Right kidney (tissue), 1 donor: ENCODE data around the gene GALE.
"Not testable (repeated sequence)": the region's sequence is repeated elsewhere in the genome, so short reads cannot be mapped to it uniquely, and the experiment has no call there.

ENCODE experiments used
- DNase-seq: peaks from one replicate; pipeline ENCODE4 v3.0.0-alpha.2; 2016

Gene GALE

DNA sequence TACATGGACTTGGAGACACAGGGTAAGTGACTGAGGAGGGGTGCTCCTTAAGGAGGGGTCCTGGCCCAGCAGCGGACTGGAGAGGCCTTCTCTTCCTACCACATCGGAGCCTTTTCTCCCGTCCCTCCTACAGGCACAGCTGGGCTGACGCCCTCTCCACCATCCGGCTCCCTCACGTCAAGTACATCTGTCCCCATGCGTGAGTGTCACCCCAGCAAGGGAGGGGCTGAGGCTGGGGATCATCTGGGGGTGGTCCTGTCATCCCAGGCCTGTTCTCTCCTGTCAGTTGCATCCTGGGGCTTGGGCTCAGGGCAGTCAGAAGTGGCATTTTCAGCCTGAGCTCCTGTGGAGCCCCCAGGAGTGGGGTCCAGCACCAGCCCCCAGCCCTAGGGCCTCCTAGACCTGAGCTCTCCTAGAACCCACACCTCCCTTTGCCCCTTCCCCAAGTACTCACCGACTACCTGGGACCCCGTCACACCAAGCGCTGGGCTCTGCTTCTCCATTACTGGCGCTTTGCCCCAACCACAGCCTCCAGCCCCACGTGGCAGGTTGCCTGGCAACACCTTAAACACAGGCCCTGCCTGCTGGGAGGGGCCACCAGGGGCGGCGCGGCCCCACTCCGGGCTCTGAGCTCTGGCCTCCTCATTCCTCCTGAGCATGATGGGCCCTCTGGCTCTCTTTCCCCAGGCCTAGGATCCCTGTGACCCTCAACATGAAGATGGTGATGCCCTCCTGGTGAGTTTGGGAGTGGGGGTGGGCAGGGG is 7.4 kb downstream of the GALE start:
- no peak for DNase-seq

DNA sequence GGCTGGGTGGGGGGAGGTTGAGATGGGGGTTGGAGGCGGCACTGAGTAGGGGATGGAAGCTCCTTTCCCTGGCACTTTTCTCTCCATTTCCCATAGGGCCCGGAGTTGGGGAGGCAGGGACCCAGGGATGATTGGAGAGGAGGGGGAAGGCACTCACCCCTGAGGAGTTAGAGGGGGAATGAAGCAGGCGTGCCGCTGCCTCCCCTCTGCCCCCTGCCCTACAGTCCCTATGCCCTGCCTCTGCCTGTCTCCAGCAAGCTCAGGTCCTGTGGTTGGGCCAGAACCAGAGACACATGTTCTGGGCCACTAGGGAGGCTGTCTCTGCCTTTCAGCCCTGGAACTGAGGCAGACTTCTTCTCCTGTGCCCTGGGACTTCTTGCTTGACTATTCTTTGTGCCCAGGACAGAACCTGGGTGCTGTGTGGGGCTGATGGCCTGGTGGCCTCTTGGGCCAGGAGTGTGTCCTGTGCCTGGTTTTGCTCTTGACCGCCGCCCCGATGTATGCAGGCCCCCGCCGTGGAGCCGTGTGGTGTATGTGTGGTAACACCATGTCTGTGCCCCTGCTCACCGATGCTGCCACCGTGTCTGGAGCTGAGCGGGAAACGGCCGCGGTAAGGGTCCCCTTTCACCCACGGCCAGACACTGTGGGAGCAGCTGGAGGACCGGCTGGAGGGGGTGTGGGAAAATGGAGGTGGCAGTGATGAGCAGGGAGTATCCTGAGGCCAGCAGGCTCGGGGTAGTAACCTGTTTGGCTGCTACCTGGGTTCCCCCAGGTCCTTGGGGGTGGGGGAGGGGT is 8.2 kb downstream of the GALE start:
- DNase-seq: no peak

DNA sequence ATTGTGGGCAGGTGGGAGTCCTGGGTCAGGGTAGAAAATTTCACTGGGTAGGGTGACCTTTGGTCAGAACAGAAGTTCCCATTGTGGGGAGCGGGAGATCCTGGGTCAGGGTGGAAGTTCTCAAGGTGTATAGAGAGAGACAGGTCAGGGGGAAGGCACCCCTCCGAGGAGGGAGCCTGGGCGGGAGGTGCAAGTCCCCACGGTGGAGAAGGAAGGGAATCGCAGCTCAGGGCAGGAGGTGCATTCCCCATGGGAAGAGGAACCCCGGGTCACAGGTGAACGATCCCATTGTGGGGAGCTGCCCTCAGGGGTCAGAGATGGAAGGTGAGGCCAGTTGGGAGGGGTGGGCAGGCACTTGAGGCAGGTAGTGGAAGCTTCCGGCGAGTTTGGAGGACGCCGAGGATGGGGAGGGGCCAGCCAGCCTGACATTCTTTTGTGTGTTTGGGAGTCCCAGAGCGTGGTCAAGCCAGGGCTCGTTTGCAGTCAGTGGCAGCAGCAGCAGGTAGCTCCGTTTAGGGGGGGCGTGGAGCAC is 9.0 kb downstream of the GALE start:
- peak; percentile 50 for DNase-seq

DNA sequence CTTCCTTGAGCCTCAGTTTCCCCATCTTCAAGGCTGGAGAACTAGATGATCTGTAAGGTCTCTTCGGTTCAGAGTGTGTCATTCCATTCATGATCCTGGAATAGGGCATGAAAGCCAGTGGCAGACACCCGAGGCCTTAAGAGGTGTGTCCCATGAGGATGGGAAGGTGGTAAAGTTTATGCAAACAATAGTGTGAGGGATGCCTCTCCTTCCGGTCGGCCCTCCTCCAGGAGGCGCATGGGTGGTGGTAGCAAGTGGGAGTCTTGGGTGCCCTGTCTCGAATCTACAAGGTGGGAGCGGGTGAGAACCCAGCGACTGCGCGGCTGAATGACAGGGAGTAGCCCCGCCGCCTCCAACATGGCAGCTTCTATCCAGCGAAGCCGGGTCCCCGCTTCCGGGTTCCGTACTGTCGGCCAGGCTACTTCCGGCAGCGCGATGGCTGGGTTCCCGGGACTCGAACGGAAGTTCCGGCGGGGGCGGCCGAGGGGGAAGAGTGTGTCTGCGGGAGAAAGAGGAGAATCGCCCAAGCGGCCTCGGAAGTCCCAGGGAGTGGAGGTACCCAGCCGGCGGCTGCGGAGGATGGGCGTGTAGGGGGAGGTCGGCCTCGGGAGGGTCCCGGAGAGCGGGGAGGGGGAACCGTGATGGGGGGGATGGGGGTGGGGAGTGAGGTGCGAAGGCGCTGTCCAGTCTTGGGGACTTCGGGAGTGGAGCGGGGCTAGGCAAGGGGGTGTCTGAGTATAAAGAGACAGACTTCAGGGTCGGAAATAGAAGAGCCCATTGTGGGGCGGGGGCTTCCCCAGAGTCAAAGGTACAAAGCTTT is 9.6 kb downstream of the GALE start, which contains the start of gene LYPLA2:
LYPLA2 (plus strand) TSS at position 450 of the 820 bp plus-strand sequence. CDS start 1,538 bp downstream, outside the sequence.
- peak; percentile 71 for DNase-seq

DNA sequence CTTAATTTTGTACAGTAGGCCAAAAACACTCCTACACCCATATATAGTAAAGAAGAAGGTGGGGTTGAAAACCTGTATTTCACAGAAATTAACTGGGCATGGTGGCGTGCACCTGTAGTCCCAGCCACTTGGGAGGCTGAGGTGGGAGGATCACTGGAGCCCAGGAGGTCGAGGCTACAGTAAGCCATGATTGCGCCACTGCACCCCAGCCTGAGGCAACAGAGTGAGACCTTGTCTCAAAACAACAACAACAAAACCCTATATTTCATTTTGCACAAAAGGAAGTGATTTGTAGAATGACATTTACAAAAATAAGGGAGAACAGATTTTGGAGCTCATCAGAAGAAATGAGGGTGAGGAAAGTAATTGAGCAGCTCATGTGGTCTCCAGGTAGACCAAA is 11.9 kb downstream of the GALE start:
- DNase-seq: no peak

DNA sequence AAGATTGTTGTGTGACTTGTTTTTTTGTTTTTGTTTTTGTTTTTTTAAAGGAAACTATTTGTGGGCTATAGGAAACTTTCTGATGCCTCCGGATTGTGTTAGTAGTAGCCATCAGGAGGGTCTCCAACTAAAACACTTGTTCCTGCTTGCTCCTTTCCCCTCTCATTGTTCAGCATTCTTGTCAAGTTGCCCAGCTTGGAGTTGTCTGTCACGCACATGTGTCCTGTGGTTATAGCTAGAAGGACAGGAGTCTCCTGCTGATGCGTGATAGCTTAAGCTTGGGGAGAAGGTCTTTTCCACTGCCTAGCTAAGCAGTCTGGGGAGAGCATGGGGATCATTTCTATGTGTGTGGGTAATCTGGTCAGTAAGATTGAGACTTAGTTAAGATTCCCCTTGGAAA is 12.9 kb downstream of the GALE start:
- DNase-seq: no peak

DNA sequence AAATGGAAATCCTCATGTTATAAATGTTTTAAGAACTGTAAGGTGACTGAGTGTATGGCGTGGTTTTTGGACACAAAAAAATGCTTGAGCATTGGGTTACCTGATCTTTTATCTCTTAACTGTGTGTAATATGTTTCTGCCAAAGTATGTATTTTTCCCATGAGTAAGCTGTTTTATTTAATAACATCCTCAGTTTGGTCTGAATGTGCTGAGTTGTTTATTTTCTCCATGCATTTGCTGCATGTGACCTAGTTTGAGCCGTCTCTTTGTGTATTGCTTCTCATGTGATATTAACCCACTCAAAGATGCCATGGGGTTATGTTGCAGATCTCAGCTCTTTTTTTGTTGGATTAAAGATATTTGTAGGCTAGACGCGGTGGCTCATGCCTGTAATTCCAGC is 15.7 kb downstream of the GALE start:
- no peak for DNase-seq

DNA sequence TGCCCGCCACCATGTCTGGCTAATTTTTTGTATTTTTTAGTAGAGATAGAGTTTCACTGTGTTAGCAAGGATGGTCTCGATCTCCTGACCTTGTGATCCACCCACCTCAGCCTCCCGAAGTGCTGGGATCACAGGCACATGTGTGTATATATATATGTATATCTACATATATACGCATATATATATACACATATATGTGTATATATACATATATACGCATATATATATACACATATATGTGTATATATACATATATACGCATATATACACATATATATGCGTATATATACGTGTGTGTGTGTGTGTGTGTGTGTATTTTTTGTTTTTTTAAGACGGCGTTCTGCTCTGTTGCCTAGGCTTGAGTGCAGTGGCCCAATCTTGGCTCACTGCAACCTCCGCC is 17.4 kb downstream of the GALE start:
- DNase-seq: not testable (repeated sequence)

DNA sequence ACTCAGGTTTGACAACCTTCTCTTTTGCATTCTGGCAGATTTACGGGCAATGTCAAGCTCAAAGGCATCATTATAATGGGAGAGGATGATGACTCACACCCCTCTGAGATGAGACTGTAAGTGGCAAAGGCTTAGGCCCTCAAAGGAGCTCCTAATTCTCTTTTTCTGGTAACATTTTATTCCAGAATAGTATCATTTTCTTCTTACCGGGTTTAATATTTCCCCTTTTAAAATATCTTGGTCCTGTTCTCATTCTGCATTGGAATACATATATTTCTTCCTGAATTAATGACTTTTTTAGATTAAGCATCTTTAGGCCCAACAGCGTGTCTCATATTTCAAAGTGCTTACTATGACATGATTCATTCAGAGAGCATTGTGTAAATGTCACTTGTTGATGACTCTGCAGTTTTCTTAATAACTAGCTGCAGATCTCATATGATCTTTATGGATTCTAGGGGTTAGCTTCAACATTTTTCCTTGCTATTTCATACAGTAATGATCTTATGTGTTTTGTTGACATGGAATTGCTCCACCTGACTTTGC is 20.7 kb downstream of the GALE start:
- no peak for DNase-seq

DNA sequence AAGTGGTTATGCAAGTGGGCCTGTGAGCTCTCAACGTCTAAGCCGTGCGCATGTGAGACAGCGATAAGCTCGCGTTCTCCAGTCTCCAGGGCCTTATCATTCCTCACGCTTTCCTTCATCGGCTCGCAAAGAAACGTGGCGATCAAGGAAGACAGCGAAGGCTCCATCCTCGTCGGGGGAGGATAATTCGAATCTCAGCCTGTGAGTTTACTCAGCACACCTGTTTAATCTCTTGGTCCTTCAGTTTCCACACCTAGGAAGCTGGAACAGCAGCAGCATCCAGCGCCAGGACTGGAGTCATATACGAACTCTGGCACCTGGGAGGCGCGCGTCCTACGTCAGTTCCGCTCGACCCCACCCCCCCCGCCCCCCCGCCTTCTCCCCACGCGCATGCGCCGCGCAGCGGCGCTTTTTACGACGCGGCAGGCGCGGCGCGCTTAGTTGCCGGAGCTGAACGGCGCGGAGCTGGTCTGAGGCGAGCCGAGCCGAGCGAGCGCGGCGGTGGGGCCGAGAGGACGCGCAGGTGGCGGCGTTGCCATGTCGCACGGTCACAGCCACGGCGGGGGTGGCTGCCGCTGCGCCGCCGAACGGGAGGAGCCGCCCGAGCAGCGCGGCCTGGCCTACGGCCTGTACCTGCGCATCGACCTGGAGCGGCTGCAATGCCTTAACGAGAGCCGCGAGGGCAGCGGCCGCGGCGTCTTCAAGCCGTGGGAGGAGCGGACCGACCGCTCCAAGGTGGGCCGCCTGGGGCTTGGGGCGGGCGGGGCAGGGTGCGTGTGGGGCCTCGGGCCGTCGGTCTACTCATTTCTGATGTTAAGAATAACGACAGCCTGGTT is 22.4 kb downstream of the GALE start, which contains the start of gene PITHD1:
PITHD1 (plus strand) TSS at position 440 of the 836 bp plus-strand sequence; CDS start at position 538, 98 bp downstream.
- peak; percentile 93 for DNase-seq

DNA sequence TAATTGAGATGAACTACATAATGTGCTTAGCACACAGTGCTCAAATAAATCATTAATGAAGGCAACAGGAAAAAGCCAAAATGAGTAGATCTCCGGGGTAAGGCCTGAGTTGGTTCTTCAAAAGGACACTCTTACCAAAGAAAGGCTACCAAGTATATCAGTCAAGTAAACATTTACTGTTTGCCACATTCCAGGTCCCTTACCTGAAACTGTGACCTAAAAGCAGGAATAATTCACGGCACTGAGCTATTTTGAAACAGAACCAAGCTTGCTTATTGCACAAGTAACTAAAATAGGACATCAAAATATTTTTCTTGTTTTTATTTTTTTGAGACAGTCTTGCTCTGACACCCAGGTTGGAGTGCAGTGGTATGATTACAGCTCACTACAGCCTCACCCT is 24.3 kb downstream of the GALE start:
- no peak for DNase-seq

DNA sequence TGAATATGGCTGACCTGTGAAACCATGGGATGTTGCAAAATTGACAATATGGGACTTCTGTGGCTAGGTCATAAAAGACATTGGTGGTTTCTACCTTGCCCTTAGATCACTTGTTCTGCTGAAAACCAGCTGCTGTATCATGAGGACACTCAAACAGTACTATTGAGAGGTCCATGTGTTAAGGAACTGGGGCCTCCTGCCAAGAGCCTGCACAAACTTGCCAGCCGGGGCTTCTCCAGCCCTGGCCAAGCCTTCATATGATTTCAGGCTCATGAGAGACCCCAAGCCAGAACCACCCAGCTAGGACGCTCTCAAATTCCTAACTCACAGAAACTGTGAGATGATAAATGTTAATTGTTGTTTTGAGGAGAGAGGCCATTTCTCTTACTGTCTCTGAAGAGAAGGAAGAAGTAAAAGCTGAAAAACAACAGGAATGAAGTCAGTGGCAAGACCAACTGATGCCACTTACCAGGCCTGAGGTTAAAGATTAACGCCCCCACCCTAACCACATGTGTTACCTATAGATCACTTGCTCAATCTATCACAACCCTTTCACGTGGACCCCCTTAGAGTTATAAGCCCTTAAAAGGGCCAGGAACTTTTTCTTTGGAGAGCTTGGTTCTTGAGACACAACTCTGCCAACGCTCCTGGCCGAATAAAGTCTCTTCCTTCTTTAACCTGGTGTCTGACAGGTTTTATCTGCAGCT is 26.2 kb downstream of the GALE start:
- no peak for DNase-seq

DNA sequence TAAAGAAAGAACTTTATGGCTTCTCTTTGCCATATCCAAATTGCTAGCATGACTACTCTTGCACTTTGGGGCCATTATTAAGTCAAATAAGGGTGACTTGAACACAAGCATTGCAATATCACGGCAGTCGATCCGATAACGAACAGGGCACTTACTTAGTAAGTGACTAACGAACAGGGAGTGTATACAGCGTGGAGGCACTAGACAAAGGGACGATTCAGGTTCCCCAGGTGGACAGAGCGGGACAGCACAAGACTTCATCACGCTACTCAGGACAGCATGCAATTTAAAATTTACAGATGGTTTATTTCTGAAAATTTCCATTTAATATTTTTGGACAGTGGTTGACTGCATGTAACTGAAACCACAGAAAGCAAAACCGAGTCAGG is 27.7 kb downstream of the GALE start:
- DNase-seq: no peak

DNA sequence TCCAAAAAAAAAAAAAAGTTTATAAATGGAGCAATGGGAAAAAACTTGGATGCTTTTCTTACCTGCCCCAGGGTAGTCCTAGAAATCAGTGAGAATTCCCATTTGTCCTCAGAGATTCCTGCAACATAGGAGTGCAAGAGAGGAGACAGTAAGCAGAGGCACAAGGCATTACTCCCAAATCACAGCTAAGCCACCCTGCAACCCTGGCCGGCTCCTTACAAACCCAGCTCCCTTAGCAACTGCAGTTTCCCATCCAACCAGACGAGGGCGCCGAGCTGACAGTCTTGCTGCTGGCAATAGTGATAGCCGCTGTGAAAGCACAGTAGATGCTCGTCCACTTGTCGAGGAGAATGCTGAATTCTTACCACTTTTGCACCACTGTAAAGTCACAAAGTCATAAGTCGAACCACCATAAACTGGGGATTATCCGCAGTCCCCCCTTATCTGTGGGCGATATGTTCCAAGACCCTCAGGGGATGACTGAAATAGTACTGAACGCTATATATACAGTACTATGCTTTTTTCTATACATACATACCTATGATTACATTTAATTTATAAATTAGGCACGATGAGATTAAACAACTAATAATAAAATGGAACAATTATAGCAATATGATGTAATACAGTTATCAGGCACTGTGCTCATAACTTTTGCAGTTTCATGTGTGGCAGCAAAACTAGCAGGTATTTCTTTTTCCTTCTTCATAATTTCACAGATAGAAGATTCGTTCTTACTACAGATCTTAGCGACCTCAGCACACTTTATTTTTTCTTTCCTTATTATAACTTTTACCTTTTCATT is 28.3 kb downstream of the GALE start:
- DNase-seq: peak; percentile 54

DNA sequence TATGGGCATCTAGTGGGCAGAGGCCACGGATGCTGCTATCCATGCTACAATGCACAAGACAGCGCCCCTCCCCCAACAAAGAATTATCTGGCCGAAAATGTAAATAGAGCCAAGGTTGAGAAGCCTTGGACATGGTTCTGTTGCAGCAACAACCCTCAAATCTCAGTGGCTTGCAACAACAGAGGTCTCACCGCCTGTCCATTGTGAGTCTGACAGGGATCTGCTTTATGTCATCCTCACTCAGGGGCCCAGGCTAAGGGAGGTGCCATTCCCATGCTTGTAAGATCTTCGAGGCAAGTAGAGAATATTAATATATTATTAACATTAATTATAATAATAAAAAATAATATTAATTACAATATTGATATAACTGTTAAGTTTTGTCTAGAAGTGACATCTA is 31.8 kb downstream of the GALE start:
- DNase-seq: no peak

DNA sequence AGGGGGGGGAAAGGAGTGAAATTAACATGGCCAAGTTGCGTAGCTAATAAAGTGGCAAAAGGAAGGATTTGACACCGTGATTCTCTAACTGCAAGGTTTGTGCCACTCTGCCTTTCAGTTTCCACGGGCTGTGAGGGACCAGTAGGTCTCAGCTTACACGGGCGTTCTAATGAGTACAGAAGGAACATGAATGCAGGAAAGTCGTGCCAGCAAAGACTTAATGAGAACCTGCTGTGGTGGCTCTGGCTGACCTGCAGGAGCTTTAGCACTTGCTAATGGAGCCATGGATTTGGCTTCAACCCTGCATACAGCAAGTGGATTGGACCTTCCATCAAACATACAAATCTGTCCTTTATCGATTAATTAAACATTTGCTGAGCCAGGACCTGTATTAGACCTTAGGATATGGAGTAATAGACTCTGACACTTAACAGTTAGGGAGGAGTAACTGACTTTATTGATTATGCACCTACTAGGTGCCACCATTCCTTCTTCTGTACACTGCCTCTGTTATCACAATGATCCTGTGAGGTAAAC is 37.4 kb downstream of the GALE start:
- DNase-seq: no peak

DNA sequence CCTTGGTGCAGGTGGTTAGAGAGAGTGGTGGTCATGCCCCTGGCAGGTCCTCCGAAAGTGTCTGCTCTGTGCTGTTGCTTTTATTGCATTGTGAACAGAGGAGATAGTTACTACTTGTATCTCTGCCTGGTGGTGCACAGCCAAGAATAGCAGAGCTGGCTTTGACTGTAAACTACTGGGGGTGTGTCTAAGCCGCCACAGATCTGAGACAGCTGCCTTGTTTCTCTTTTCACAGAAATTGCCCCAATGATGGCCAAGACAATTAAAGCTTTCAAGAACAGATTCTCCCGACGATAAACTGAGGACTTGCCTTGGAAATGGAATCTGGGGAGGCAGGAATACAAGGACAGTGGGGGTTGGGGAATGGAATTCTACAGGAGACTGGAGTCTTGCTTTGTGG is 41.3 kb downstream of the GALE start:
- DNase-seq: no peak

DNA sequence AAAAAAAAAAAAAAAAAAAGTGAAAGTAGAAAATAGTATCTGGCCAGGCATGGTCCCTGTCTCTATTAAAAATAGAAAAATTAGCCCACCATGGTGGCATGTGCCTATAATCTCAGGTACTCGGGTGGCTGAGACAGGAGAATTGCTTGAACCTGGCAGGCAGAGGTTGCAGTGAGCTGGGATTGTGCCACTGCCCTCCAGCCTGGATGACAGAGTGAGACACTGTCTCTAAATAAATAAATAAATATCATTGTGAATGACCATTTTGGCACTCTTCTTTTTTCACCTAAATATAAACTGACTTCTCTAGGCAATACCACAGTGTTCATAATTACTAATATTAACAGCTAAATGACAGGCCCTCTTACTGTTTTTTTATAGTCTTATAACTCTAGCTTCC is 42.7 kb downstream of the GALE start:
- DNase-seq: no peak

DNA sequence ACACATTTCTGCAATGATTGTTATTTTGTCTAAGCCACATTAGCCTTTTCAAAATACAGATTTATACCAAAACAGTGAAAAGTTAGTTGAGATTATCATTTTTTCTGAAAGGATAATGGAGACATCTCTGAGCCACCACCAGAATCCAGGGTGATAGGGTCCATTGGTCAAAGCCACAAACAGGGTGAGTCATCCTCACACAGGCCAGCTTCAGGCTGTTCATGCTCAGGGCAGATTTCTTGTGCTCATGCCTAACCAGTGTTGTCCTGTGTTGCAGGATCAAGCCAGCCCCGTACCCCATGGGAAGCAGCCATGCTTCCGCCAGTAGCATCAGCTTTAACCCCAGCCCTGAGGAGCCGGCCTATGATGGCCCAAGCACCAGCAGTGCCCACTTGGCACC is 43.9 kb downstream of the GALE start:
- no peak for DNase-seq
